Breast epithelium (tissue), 3 donors: ENCODE results near the gene KRTAP10-9.
"Not testable (repeated sequence)": the region's sequence is repeated elsewhere in the genome, so short reads cannot be mapped to it uniquely, and the experiment has no call there.

Experiments used
- POLR2AphosphoS5 ChIP-seq, 3 donors: sonication (generic); formaldehyde crosslinking; IDR thresholded peaks; one replicate each; pipeline ENCODE4 v1.6.1; 2017; ENCODE audit warnings: antibody characterized with exemption in 3 of 3
- TF ChIP-seq, protein P1 (sequence below), 3 donors: fragments of 450-650 bp; IDR thresholded peaks; one replicate each; pipeline ENCODE4 v1.5.1; 2016 to 2017; ENCODE audit warnings: antibody characterized with exemption in 3 of 3, mild to moderate bottlenecking in 3 of 3, moderate library complexity in 3 of 3

- TF ChIP-seq, protein P1, sequence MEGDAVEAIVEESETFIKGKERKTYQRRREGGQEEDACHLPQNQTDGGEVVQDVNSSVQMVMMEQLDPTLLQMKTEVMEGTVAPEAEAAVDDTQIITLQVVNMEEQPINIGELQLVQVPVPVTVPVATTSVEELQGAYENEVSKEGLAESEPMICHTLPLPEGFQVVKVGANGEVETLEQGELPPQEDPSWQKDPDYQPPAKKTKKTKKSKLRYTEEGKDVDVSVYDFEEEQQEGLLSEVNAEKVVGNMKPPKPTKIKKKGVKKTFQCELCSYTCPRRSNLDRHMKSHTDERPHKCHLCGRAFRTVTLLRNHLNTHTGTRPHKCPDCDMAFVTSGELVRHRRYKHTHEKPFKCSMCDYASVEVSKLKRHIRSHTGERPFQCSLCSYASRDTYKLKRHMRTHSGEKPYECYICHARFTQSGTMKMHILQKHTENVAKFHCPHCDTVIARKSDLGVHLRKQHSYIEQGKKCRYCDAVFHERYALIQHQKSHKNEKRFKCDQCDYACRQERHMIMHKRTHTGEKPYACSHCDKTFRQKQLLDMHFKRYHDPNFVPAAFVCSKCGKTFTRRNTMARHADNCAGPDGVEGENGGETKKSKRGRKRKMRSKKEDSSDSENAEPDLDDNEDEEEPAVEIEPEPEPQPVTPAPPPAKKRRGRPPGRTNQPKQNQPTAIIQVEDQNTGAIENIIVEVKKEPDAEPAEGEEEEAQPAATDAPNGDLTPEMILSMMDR (IDR thresholded peaks at IDR 0.05), result not testable (repeated sequence)
- TF ChIP-seq POLR2AphosphoS5 (IDR thresholded peaks at IDR 0.05), result not testable (repeated sequence)
Measured at GRCh38 chr21:44590897-44591800, 35.7 kb upstream of the KRTAP10-9 start.
